ENCODE data around the gene PRC1. TPM values are rescaled to one million over a fixed set of nuclear protein-coding genes. Genes with fewer than 3 reads are reported as not detected.
A peak's percentile ranks its signal among the peaks of the same experiment; 100 is the strongest.

Gene PRC1
- total and polyA plus RNA-seq, 2 of the 13 experiments (the other 11 are each of a cell fraction or from before 2014, with no cell fraction given): 137 to 162 TPM

GRCh38 chr15:91001209-91001608 lies 6.9 kb upstream of the PRC1 start:
- Histone ChIP-seq H3K4me1 (ENCODE audit: insufficient read depth, low read length) (no peaks in the 10 kb centered on the region), H3K27ac (ENCODE audit: extremely low read length, insufficient read depth, low read length) (no peak overlapping the region), H3K9me3 (ENCODE audit: low read length) (no peaks in the 10 kb centered on the region), H4K20me1 (ENCODE audit: insufficient read depth, low read length) (no peaks in the 10 kb centered on the region), H3K4me2 (ENCODE audit: low read depth, low read length) (no peak overlapping the region), H3K36me3 (replicated peaks in 1 of 2; ENCODE audit: control insufficient read depth in 1 of 2, insufficient read depth in 2 of 2, low read length in 2 of 2) (peaks cover 18 to 50% of the 10 kb centered on the region in 2 experiments; a peak in 4 of 5 replicates), H3K9ac (ENCODE audit: insufficient read depth, low read depth, low read length) (no peak overlapping the region), H3K27me3 (ENCODE audit: control insufficient read depth in 1 of 2, insufficient read depth in 2 of 2, low read length in 2 of 2) (no peaks in the 10 kb centered on the region; a peak in 1 of 5 replicates), H3K79me2 (ENCODE audit: insufficient read depth, low read length) (no peaks in the 10 kb centered on the region), H3K4me3 (replicated peaks in 1 of 3; ENCODE audit: insufficient read depth in 1 of 3, low read depth in 2 of 3, low read length in 3 of 3) (no peak overlapping the region), H2AFZ (ENCODE audit: low read length) (no peak overlapping the region)
- FAIRE-seq: no peak
- BruUV-seq (replicated peaks): no TSS peak
- intact Hi-C loops (cut with micrococcal nuclease; ENCODE audit: unreplicated experiment): no loop called here
- in situ Hi-C loops (cut with HindIII; ENCODE audit: extremely low pct_ligation_motif_present, low pct_unique_long_range_greater_than_20kb): no loop called here
- CTCF ChIA-PET (ENCODE audit: low intra/inter-chr PET ratio, low total read pairs): no interaction called here
- 98% methylated on average over 3 of the region's 3 CpGs for WGBS (ENCODE audit: low lambda C conversion rate)
- no peak for DNase-seq (ENCODE audit: low spot score)
- POLR2A ChIA-PET: no interaction called here
- no peak for ATAC-seq
- TF ChIP-seq STAT6 (CRISPR knock-in tag; IDR thresholded peaks at IDR 0.05; ENCODE audit: borderline replicate concordance) (no peak), HNRNPL (IDR thresholded peaks at IDR 0.05; ENCODE audit: low read depth, low read length) (no peak), ZNF839 (CRISPR knock-in tag; IDR thresholded peaks at IDR 0.05; ENCODE audit: borderline replicate concordance) (no peak), MAFF (IDR thresholded peaks at IDR 0.05; ENCODE audit: low read depth, low read length) (peak; percentile 24; the same call in 1 of the 2 replicates), FOXC1 (CRISPR knock-in tag; IDR thresholded peaks at IDR 0.05; ENCODE audit: borderline replicate concordance) (no peak), ETV6 (CRISPR knock-in tag; conservative IDR thresholded peaks at IDR 0.05) (no peak)
- TF ChIP-seq, protein P1, sequence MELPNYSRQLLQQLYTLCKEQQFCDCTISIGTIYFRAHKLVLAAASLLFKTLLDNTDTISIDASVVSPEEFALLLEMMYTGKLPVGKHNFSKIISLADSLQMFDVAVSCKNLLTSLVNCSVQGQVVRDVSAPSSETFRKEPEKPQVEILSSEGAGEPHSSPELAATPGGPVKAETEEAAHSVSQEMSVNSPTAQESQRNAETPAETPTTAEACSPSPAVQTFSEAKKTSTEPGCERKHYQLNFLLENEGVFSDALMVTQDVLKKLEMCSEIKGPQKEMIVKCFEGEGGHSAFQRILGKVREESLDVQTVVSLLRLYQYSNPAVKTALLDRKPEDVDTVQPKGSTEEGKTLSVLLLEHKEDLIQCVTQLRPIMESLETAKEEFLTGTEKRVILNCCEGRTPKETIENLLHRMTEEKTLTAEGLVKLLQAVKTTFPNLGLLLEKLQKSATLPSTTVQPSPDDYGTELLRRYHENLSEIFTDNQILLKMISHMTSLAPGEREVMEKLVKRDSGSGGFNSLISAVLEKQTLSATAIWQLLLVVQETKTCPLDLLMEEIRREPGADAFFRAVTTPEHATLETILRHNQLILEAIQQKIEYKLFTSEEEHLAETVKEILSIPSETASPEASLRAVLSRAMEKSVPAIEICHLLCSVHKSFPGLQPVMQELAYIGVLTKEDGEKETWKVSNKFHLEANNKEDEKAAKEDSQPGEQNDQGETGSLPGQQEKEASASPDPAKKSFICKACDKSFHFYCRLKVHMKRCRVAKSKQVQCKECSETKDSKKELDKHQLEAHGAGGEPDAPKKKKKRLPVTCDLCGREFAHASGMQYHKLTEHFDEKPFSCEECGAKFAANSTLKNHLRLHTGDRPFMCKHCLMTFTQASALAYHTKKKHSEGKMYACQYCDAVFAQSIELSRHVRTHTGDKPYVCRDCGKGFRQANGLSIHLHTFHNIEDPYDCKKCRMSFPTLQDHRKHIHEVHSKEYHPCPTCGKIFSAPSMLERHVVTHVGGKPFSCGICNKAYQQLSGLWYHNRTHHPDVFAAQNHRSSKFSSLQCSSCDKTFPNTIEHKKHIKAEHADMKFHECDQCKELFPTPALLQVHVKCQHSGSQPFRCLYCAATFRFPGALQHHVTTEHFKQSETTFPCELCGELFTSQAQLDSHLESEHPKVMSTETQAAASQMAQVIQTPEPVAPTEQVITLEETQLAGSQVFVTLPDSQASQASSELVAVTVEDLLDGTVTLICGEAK (IDR thresholded peaks at IDR 0.05): no peak
- TF ChIP-seq, protein P1 (CRISPR knock-in tag; IDR thresholded peaks at IDR 0.05): no peak
- TF ChIP-seq, protein P2, sequence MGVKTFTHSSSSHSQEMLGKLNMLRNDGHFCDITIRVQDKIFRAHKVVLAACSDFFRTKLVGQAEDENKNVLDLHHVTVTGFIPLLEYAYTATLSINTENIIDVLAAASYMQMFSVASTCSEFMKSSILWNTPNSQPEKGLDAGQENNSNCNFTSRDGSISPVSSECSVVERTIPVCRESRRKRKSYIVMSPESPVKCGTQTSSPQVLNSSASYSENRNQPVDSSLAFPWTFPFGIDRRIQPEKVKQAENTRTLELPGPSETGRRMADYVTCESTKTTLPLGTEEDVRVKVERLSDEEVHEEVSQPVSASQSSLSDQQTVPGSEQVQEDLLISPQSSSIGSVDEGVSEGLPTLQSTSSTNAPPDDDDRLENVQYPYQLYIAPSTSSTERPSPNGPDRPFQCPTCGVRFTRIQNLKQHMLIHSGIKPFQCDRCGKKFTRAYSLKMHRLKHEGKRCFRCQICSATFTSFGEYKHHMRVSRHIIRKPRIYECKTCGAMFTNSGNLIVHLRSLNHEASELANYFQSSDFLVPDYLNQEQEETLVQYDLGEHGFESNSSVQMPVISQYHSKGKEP (CRISPR knock-in tag; IDR thresholded peaks at IDR 0.05): no peak
- TF ChIP-seq, protein P3, sequence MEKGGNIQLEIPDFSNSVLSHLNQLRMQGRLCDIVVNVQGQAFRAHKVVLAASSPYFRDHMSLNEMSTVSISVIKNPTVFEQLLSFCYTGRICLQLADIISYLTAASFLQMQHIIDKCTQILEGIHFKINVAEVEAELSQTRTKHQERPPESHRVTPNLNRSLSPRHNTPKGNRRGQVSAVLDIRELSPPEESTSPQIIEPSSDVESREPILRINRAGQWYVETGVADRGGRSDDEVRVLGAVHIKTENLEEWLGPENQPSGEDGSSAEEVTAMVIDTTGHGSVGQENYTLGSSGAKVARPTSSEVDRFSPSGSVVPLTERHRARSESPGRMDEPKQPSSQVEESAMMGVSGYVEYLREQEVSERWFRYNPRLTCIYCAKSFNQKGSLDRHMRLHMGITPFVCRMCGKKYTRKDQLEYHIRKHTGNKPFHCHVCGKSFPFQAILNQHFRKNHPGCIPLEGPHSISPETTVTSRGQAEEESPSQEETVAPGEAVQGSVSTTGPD (CRISPR knock-in tag; IDR thresholded peaks at IDR 0.05): no peak

Measured in HepG2 (cell line).